H1 (cell line): Measurements from ENCODE around the gene STBD1. TPM values are rescaled to one million over a fixed set of nuclear protein-coding genes. Genes with fewer than 3 reads are reported as not detected.

Experiments used
- CTCF ChIA-PET: fragments of 300-600 bp; sonication (Branson Sonifier 250); formaldehyde crosslinking; loops from one replicate; lab custom pipeline; 2021; ENCODE audit not compliant: partially characterized antibody; lab: Charles Lee
- POLR2A ChIA-PET: fragments of 300-600 bp; sonication (Branson Sonifier 250); formaldehyde crosslinking; loops from one replicate; lab custom pipeline; 2021; ENCODE audit warnings: inconsistent platforms; ENCODE audit not compliant: partially characterized antibody; lab: Charles Lee
- DNase-seq, 2 experiments: peaks; one replicate each; pipeline versions ENCODE4 v3.0.0 to v3.0.0-alpha.2; 2010 to 2022; ENCODE audit warnings: low spot score in 2 of 2, low read depth in 1 of 2, mixed read lengths in 1 of 2
- FAIRE-seq: peaks from 2 replicates; lab custom pipeline; 2011; peaks lifted over from hg19 to GRCh38; lab: Jason Lieb, UNC
- H2AFZ ChIP-seq: 2 replicates; pipeline ENCODE4 v1.8.1; 2012; ENCODE audit warnings: low read length, inconsistent platforms
- H2AK5ac ChIP-seq: 2 replicates; pipeline ENCODE4 v1.6.1; 2013; ENCODE audit warnings: low read depth, low read length
- H2BK120ac ChIP-seq: replicated peaks from 2 replicates; pipeline ENCODE3; 2013; ENCODE audit warnings: low read depth, low read length, inconsistent platforms
- H2BK12ac ChIP-seq: 2 replicates; pipeline ENCODE4 v1.6.1; 2013; ENCODE audit warnings: low read depth, low read length
- H2BK15ac ChIP-seq: 2 replicates; pipeline ENCODE4 v1.6.1; 2013; ENCODE audit warnings: low read length
- H2BK20ac ChIP-seq: 2 replicates; pipeline ENCODE4 v1.6.1; 2013; ENCODE audit warnings: low read length
- H2BK5ac ChIP-seq: 2 replicates; pipeline ENCODE4 v1.6.1; 2013; ENCODE audit warnings: low read depth, low read length
- H3K14ac ChIP-seq: 2 replicates; pipeline ENCODE4 v1.6.1; 2013; ENCODE audit warnings: inconsistent platforms; ENCODE audit not compliant: insufficient read length
- H3K18ac ChIP-seq: 2 replicates; pipeline ENCODE4 v1.6.1; 2013; ENCODE audit warnings: low read length; ENCODE audit errors: extremely low read depth
- H3K23ac ChIP-seq: 2 replicates; pipeline ENCODE4 v1.6.1; 2013; ENCODE audit warnings: inconsistent platforms; ENCODE audit not compliant: insufficient read length
- H3K23me2 ChIP-seq: 2 replicates; pipeline ENCODE4 v1.6.1; 2013; ENCODE audit warnings: low read depth, low read length
- H3K27ac ChIP-seq: 2 replicates; pipeline ENCODE4 v1.6.1; 2011; ENCODE audit warnings: low read depth, low read length, inconsistent platforms
- H3K27me3 ChIP-seq, 4 experiments: replicated peaks in 1 of 4; 1 replicate in 1 of 4; 2 replicates in 3 of 4; pipeline versions ENCODE4 v1.6.1 to v1.8.1; 2011 to 2013; ENCODE audit warnings: low read length in 3 of 4, mild to moderate bottlenecking in 3 of 4, inconsistent platforms in 2 of 4, mixed read lengths in 2 of 4, moderate library complexity in 1 of 4; ENCODE audit not compliant: control insufficient read depth in 3 of 4, insufficient read depth in 3 of 4; ENCODE audit errors: extremely low read depth in 1 of 4
- H3K36me3 ChIP-seq, 4 experiments: 2 replicates each; pipeline versions ENCODE4 v1.6.1 to v1.8.1; 2011 to 2013; ENCODE audit warnings: mild to moderate bottlenecking in 4 of 4, low read length in 3 of 4, moderate library complexity in 2 of 4, control low read depth in 1 of 4, inconsistent platforms in 1 of 4; ENCODE audit not compliant: insufficient read depth in 4 of 4, control insufficient read depth in 2 of 4
- H3K4ac ChIP-seq: replicated peaks from 2 replicates; pipeline ENCODE3; 2013; ENCODE audit warnings: low read length, low read depth, mixed read lengths, inconsistent platforms; ENCODE audit not compliant: insufficient read length
- H3K4me1 ChIP-seq, 4 experiments: replicated peaks in 1 of 4; 1 replicate in 1 of 4; 2 replicates in 3 of 4; pipeline versions ENCODE4 v1.6.1 to v1.8.1; 2011 to 2013; ENCODE audit warnings: low read length in 3 of 4, inconsistent platforms in 2 of 4, mixed read lengths in 1 of 4; ENCODE audit not compliant: insufficient read depth in 4 of 4, control insufficient read depth in 3 of 4
- H3K4me2 ChIP-seq, 2 experiments: 2 replicates each; pipeline versions ENCODE4 v1.6.1 to v1.8.1; 2011 to 2013; ENCODE audit warnings: low read depth in 2 of 2, low read length in 2 of 2, control low read depth in 1 of 2, inconsistent platforms in 1 of 2, mild to moderate bottlenecking in 1 of 2; ENCODE audit not compliant: insufficient read depth in 1 of 2
- H3K4me3 ChIP-seq, 4 experiments: fragments of 200-600, 300-600 bp in 1 of 4; sonication (generic), shearing (Covaris generic), sonication (Bioruptor Twin) in 1 of 4; 2 replicates each; pipeline versions ENCODE4 v1.5.1 to v1.8.1; 2011 to 2016; ENCODE audit warnings: low read length in 4 of 4, low read depth in 3 of 4, control low read depth in 2 of 4, inconsistent platforms in 2 of 4, mild to moderate bottlenecking in 2 of 4, mixed read lengths in 1 of 4, moderate library complexity in 1 of 4; ENCODE audit not compliant: insufficient read depth in 2 of 4; ENCODE audit errors: extremely low read depth in 1 of 4
- H3K56ac ChIP-seq: replicated peaks from 2 replicates; pipeline ENCODE3; 2013; ENCODE audit warnings: low read depth, mild to moderate bottlenecking, mixed read lengths, low read length, inconsistent platforms; ENCODE audit not compliant: insufficient read length
- H3K79me1 ChIP-seq: 2 replicates; pipeline ENCODE4 v1.6.1; 2013; ENCODE audit warnings: low read depth, low read length, control low read depth
- H3K79me2 ChIP-seq, 2 experiments: 2 replicates each; pipeline versions ENCODE4 v1.6.1 to v1.8.1; 2012 to 2013; ENCODE audit warnings: low read length in 2 of 2, mild to moderate bottlenecking in 2 of 2, inconsistent platforms in 1 of 2; ENCODE audit not compliant: insufficient read depth in 2 of 2, control insufficient read depth in 1 of 2
- H3K9ac ChIP-seq, 4 experiments: replicated peaks in 1 of 4; 1 replicate in 1 of 4; 2 replicates in 3 of 4; pipeline versions ENCODE4 v1.6.1 to v1.8.1; 2011 to 2013; ENCODE audit warnings: low read depth in 3 of 4, low read length in 3 of 4, control low read depth in 2 of 4, mild to moderate bottlenecking in 2 of 4, moderate library complexity in 2 of 4, inconsistent platforms in 1 of 4; ENCODE audit errors: extremely low read depth in 1 of 4
- H3K9me3 ChIP-seq, 2 experiments: 2 replicates each; pipeline versions ENCODE4 v1.6.1 to v1.8.1; 2012 to 2013; ENCODE audit warnings: mild to moderate bottlenecking in 2 of 2, moderate library complexity in 2 of 2, control low read depth in 1 of 2, inconsistent platforms in 1 of 2, low read depth in 1 of 2, low read length in 1 of 2, mixed read lengths in 1 of 2; ENCODE audit not compliant: insufficient read depth in 2 of 2
- H4K20me1 ChIP-seq, 2 experiments: replicated peaks in 1 of 2; 2 replicates each; pipeline versions ENCODE3 to v1.8.1; 2011 to 2013; ENCODE audit warnings: inconsistent platforms in 2 of 2, low read length in 2 of 2, mild to moderate bottlenecking in 1 of 2; ENCODE audit not compliant: insufficient read depth in 2 of 2, control insufficient read depth in 1 of 2
- H4K5ac ChIP-seq: 2 replicates; pipeline ENCODE4 v1.6.1; 2013; ENCODE audit warnings: low read length, low read depth, mixed read lengths, inconsistent platforms; ENCODE audit not compliant: insufficient read length
- H4K8ac ChIP-seq: 2 replicates; pipeline ENCODE4 v1.8.0; 2013; ENCODE audit warnings: mild to moderate bottlenecking, moderate library complexity, low read length, inconsistent platforms; ENCODE audit not compliant: insufficient read depth; ENCODE audit errors: extremely low read depth
- H4K91ac ChIP-seq: replicated peaks from 2 replicates; pipeline ENCODE3; 2013; ENCODE audit warnings: low read length, mixed read lengths, inconsistent platforms; ENCODE audit not compliant: insufficient read length
- CBX5 ChIP-seq: fragments of 300-800, 300-1000 bp; sonication (generic); IDR thresholded peaks from 2 replicates; pipeline ENCODE4 v1.7.1; 2016; ENCODE audit warnings: antibody characterized with exemption, low read length, low read depth
- CREB1 ChIP-seq: IDR thresholded peaks from 2 replicates; pipeline ENCODE4 v1.6.1; 2012; ENCODE audit warnings: inconsistent platforms
- POLR2A ChIP-seq, 2 experiments: IDR thresholded peaks; 1 replicate in 1 of 2; 2 replicates in 1 of 2; pipeline ENCODE4 v1.6.1; 2011; ENCODE audit warnings: low read depth in 2 of 2, low read length in 2 of 2, mild to moderate bottlenecking in 2 of 2; ENCODE audit errors: control extremely low read depth in 1 of 2
- SIN3A ChIP-seq, 2 experiments: IDR thresholded peaks in 1 of 2; conservative IDR thresholded peaks in 1 of 2; 2 replicates each; pipeline ENCODE4 v1.6.1; 2011 to 2012; ENCODE audit warnings: low read length in 2 of 2, improper control_type of control experiment in 1 of 2, low read depth in 1 of 2, mild to moderate bottlenecking in 1 of 2
- SIRT6 ChIP-seq: IDR thresholded peaks from one replicate; pipeline ENCODE4 v1.7.1; 2012; ENCODE audit warnings: low read length, inconsistent platforms
- TCF12 ChIP-seq: IDR thresholded peaks from 2 replicates; pipeline ENCODE4 v1.6.1; 2011; ENCODE audit warnings: low read depth, mild to moderate bottlenecking, low read length
- YY1 ChIP-seq: IDR thresholded peaks from 2 replicates; pipeline ENCODE4 v1.6.1; 2011; ENCODE audit warnings: low read depth, mild to moderate bottlenecking, low read length
- WGBS, 2 experiments: shearing (Covaris generic) in 1 of 2; methylation state at CpG; one replicate each; pipeline versions ENCODE4 v1.1.6 to v1.1.7; 2013 to 2015; ENCODE audit warnings: low lambda C conversion rate in 2 of 2, mixed read lengths in 2 of 2, inconsistent platforms in 1 of 2, low coverage in 1 of 2, missing lambda C conversion rate in 1 of 2; ENCODE audit not compliant: insufficient replicate concordance in 2 of 2, insufficient coverage in 1 of 2, insufficient read length in 1 of 2; ENCODE audit errors: extremely low coverage in 1 of 2, missing lambda C conversion rate in 1 of 2; 5-methylcytosine and 5-hydroxymethylcytosine counted together
- polyA plus RNA-seq, 7 experiments: library from polyadenylated mRNA; depleted of rRNA in 3 of 7; stranded (reverse) in 5 of 7; unstranded in 2 of 7; fragments of >200 nt in 5 of 7; fragments of 200-250 nt in 2 of 7; gene quantifications; 1 replicate in 5 of 7; 2 replicates in 1 of 7; 4 replicates in 1 of 7; pipeline versions ENCODE4 v1.2.1 to v1.2.3, GENCODE V29; 2011 to 2013; ENCODE audit warnings: missing spikeins in 2 of 7, mixed read lengths in 2 of 7
- total RNA-seq: library from RNA; stranded (reverse); fragmentation: NEBNext Ultra II Directional; extraction: Animal tissue kit (Norgen Biotek cat#: 25700); gene quantifications from 2 replicates; pipeline ENCODE4 v1.2.1, GENCODE V29; 2021
- TF ChIP-seq, protein P1 (sequence below), 3 experiments: IDR thresholded peaks; 1 replicate in 2 of 3; 2 replicates in 1 of 3; pipeline versions ENCODE4 v1.5.1 to v1.6.1; 2011; ENCODE audit warnings: low read length in 3 of 3, mild to moderate bottlenecking in 3 of 3, inconsistent platforms in 2 of 3, low read depth in 1 of 3, moderate library complexity in 1 of 3; ENCODE audit not compliant: insufficient read depth in 1 of 3; ENCODE audit errors: control extremely low read depth in 1 of 3

STBD1 gene
- total and polyA plus RNA-seq, 2 of the 8 experiments (the other 6 are each of a cell fraction or from before 2014, with no cell fraction given), result 0.45 to 1.7 TPM

DNA sequence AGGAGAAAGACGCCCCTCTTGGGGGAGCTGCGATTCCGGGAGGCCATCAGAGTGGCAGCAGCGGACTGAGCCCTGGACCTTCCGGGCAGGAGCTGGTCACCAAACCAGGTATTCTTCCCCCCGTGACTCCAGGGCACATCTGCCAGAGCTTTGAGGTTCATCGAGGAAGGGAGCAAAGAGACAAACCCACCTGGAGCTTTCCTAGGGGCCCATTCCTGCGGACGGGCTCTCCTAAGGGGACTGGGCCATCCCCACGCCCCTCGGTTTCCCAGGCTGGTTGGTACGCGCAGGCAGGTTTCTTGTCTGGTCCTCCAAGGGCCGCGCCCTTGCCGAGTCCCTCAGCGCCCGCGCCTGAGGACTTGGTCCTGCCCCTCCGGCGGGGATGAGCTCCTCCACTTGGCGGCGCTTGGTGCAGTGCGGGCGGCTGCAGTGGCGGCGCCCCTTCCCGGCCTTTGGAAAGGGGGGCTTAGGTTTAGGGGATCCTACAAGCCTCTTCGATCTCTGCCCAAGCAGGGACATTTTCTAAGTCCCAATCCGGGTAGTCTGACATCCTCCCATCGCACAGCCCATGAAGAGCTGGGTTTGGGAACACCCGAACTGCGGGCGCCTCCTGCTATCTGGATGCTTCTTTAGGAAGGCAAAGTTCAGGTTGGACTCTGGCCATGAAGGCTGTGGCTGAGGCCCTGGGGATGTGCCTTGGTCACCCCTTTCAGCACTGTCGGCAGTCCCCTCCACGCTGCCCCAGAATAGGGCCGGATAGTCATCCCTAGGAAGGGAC is 538 bp downstream of the STBD1 start:
- 5% methylated on average over 36 of the region's 37 CpGs; no CpG with 5 or more reads in 1 of the 2 experiments for WGBS, 2 experiments
- Histone ChIP-seq H3K79me2 (no peaks in the 10 kb centered on the region), H3K18ac (peak overlapping the region; percentile 51; the same call in 1 of the 2 replicates), H4K8ac (peak overlapping the region; percentile 62), H3K4me2 (peak overlapping the region; percentile 74 to 84), H3K27ac (no peak overlapping the region), H2AK5ac (no peak overlapping the region), H2AFZ (peak overlapping the region; percentile 63; the same call in 1 of the 2 replicates), H3K4ac (peak overlapping the region; percentile 62), H2BK12ac (no peak overlapping the region), H3K9me3 (no peaks in the 10 kb centered on the region), H3K36me3 (peaks cover 0 to 4% (median 0%) of the 10 kb centered on the region in 4 experiments; a peak in 2 of 8 replicates), H4K91ac (no peak overlapping the region), H3K9ac (peak overlapping the region in 2 of 4 experiments; percentile 52 to 58; a peak in 4 of 7 replicates), H3K56ac (no peak overlapping the region), H3K4me3 (peak overlapping the region; percentile 60 to 81 (median 72)), H2BK20ac (no peak overlapping the region), H3K4me1 (no peaks in the 10 kb centered on the region; a peak in 1 of 7 replicates), H2BK120ac (no peak overlapping the region), H4K20me1 (peaks cover 0 to 1% of the 10 kb centered on the region in 2 experiments), H3K27me3 (peaks cover 2 to 17% (median 11%) of the 10 kb centered on the region in 4 experiments), H2BK5ac (peak overlapping the region; percentile 47; the same call in 1 of the 2 replicates), H3K23me2 (peaks cover 8% of the 10 kb centered on the region; the same call in 1 of the 2 replicates), H3K23ac (no peak overlapping the region), H2BK15ac (peak overlapping the region; percentile 73; the same call in 1 of the 2 replicates), H4K5ac (peak overlapping the region; percentile 20), H3K14ac (no peak overlapping the region), H3K79me1 (no peaks in the 10 kb centered on the region)
- ChIA-PET POLR2A (interaction anchor here (0.6 to 2.1 kb wide), 9 partner anchors 10 to 192 kb away, joined by 3 to 6 read pairs (median 3); partner anchors contain the start of genes NUP54 and SCARB2), CTCF (interaction anchor here (0.6 to 4.4 kb wide), 23 partner anchors 11 to 652 kb away, joined by 3 to 35 read pairs (median 3); no protein-coding TSS in a partner anchor)
- DNase-seq (peak; percentile 44 to 85), FAIRE-seq (no peak)
- TF ChIP-seq SIN3A (conservative IDR thresholded peaks at IDR 0.05 in 1 of 2, IDR thresholded peaks at IDR 0.05 in 1 of 2; ENCODE audit: low read depth in 1 of 2, low read length in 2 of 2) (peak in 1 of 2 experiments; percentile 21; a peak in 1 of 4 replicates), YY1 (no peak; the same call in 1 of the 2 replicates), POLR2A (IDR thresholded peaks at IDR 0.05; ENCODE audit: control extremely low read depth in 1 of 2, low read depth in 2 of 2, low read length in 2 of 2) (peak in 1 of 2 experiments; percentile 0; a peak in 1 of 3 replicates), CBX5 (no peak), CREB1 (no peak), TCF12 (no peak), SIRT6 (no peak)
- TF ChIP-seq, protein P1, sequence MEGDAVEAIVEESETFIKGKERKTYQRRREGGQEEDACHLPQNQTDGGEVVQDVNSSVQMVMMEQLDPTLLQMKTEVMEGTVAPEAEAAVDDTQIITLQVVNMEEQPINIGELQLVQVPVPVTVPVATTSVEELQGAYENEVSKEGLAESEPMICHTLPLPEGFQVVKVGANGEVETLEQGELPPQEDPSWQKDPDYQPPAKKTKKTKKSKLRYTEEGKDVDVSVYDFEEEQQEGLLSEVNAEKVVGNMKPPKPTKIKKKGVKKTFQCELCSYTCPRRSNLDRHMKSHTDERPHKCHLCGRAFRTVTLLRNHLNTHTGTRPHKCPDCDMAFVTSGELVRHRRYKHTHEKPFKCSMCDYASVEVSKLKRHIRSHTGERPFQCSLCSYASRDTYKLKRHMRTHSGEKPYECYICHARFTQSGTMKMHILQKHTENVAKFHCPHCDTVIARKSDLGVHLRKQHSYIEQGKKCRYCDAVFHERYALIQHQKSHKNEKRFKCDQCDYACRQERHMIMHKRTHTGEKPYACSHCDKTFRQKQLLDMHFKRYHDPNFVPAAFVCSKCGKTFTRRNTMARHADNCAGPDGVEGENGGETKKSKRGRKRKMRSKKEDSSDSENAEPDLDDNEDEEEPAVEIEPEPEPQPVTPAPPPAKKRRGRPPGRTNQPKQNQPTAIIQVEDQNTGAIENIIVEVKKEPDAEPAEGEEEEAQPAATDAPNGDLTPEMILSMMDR (IDR thresholded peaks at IDR 0.05; ENCODE audit: control extremely low read depth in 1 of 3, insufficient read depth in 1 of 3, low read depth in 1 of 3, low read length in 3 of 3), result peak; percentile 48 to 53 (median 50)
